Astrocyte of the spinal cord (primary cell): Measurements from ENCODE around the gene PPA2.
A peak's percentile ranks its signal among the peaks of the same experiment; 100 is the strongest.

Experiments
- DNase-seq: peaks from one replicate; pipeline ENCODE4 v3.0.0; 2011; ENCODE audit warnings: low read depth, low spot score
- H3K4me3 ChIP-seq: 2 replicates; pipeline ENCODE4 v1.5.1; 2011; ENCODE audit warnings: low read depth, mild to moderate bottlenecking, low read length, moderate library complexity
- in situ Hi-C: cut with HindIII; loops from 2 replicates; pipeline ENCODE4 v1.10.0; 2017; ENCODE audit warnings: low sequenced_read_pairs
- TF ChIP-seq, protein P1 (sequence below): IDR thresholded peaks from 2 replicates; pipeline ENCODE4 v1.5.1; 2012; ENCODE audit warnings: low read depth, mild to moderate bottlenecking, low read length, inconsistent platforms

Gene PPA2

DNA sequence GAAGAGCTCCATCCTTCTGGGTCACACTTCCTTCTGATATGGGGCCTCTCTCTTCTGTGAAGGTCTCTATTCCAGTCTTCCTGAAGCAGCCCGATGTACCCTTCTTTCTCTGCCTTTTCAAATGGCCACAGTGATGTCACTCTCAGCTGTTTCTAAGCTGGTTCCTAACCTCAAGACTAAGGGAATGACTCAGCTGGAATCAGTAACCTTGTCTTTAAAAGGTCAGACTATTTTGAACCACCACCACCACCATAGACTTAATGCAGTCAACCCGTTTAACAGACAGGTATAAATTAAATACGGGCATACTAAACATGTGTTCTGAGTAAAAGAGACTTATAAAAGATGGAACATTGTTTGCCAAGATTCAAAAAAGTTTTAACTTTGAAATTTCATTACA, 121.0 kb downstream of the PPA2 start:
- DNase-seq, result peak; percentile 36
- H3K4me3 ChIP-seq, result no peak overlapping the region
- in situ Hi-C loops, result no loop called here
- TF ChIP-seq, protein P1, sequence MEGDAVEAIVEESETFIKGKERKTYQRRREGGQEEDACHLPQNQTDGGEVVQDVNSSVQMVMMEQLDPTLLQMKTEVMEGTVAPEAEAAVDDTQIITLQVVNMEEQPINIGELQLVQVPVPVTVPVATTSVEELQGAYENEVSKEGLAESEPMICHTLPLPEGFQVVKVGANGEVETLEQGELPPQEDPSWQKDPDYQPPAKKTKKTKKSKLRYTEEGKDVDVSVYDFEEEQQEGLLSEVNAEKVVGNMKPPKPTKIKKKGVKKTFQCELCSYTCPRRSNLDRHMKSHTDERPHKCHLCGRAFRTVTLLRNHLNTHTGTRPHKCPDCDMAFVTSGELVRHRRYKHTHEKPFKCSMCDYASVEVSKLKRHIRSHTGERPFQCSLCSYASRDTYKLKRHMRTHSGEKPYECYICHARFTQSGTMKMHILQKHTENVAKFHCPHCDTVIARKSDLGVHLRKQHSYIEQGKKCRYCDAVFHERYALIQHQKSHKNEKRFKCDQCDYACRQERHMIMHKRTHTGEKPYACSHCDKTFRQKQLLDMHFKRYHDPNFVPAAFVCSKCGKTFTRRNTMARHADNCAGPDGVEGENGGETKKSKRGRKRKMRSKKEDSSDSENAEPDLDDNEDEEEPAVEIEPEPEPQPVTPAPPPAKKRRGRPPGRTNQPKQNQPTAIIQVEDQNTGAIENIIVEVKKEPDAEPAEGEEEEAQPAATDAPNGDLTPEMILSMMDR, result no peak

DNA sequence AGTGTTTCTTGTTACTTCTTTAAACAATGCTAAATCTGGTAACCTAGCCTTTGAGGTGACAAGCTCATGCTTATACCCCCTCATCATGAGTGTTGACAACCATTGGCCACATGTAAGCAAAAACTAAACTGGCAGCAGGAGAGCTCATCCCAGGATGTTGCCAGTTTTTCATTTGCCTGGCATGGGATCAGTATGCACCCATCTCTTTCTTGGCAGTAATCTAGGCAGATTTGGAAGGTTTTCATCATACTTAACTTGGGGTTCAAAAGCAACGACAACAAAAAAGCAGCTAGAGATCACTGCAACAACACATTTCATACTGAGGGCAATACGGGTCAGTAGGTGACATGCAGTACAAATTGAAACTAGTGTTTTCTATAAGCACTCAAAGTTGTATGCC, 122.0 kb downstream of the PPA2 start:
- in situ Hi-C loops, result no loop called here
- no peak overlapping the region for H3K4me3 ChIP-seq
- TF ChIP-seq, protein P1, result no peak
- DNase-seq, result no peak

DNA sequence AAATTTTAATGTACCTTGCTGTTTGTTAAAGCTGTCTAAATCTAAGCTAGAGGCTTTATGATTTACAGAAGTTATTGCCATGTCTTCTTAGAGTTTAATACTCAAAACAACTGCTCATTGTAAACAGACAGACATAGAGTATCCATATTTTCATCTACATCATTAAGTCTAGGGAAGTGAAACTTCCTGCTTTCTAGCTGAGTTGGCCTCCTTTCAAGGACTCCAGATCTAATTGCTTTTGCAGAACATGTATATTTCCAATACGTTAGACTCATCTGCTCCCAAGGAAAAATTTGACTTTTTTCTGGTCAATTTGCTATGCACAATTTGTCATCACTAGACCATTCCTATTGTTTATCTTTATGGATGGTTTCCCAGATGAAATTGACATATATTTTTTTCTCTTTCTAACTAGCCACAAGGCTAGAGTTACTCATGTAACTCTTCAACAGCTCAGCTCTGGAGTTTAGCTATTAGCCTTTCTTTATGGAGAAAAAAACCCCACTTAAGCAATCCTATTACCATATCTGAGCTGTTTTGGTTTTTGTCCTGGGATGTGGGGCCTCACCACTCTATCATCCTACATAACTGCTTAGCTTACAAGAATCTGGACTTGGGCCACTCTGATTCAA, 122.9 kb downstream of the PPA2 start:
- TF ChIP-seq, protein P1, result no peak
- in situ Hi-C loops, result no loop called here
- peak; percentile 35 for DNase-seq
- H3K4me3 ChIP-seq, result no peak overlapping the region

DNA sequence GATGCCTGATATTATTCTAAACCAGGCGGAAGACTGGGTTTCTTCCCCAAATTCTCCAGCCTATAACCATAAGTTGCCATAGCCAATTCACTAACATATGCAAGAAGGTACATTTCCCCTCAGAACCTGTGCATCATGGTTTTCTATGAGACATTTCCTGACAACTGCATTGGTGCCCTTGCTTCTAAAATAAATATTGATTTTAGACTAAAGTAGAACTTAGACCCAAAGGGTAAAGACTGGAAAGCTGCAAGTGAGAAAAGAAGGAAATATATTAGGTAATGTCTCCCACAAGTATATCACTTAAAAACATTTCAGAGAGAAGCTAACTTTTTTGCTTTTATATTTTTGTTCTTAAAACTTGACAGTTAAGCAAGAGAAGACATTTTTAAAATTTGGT, 125.1 kb downstream of the PPA2 start:
- in situ Hi-C loops, result no loop called here
- TF ChIP-seq, protein P1, result no peak
- no peak for DNase-seq
- H3K4me3 ChIP-seq, result no peak overlapping the region

DNA sequence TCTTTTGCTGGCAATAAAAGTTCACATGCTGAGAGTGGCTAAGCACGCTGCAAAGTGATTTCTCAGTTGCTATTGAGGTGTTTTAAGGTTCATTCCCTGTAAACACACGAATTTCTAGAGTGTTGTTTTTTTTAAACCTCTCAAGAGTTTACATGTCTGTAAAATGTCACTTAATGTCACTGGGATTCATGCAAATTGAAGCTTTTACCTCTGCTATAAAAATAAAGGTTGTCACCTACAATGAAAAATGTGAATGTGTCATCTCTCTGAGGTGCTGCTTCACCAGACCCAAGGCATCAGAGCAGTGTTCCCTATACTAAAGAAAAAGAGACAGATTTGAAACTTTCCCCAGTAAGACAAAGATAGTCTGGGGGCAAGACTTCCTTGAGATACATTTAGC, 127.0 kb downstream of the PPA2 start:
- DNase-seq, result no peak
- in situ Hi-C loops, result no loop called here
- TF ChIP-seq, protein P1, result no peak
- no peak overlapping the region for H3K4me3 ChIP-seq

DNA sequence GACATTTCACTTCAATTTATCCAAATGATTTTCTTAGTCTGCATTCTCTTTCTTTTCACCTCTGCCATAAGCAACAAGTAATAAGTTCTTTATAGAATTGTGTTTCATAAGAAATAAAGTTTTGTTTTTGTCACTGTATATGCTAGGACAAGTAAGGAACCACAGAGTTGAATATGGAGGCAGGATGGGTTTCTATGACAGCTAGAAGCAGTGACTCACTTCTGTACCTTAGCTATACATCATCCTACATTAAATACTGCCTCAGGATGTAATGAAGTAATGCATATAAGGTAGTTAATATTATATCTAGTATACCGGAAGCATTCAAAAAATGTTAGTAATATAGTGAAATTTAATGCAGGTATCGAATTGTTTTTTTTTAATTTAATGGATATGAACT, 128.0 kb downstream of the PPA2 start:
- no peak overlapping the region for H3K4me3 ChIP-seq
- TF ChIP-seq, protein P1, result no peak
- DNase-seq, result no peak
- in situ Hi-C loops, result no loop called here
